ENCODE results near the gene DLEC1.
"Not testable (repeated sequence)": the region's sequence is repeated elsewhere in the genome, so short reads cannot be mapped to it uniquely, and the experiment has no call there.

The DLEC1 gene

GRCh38 chr3:38127611-38128302, 88.7 kb downstream of the DLEC1 start:
- Mint-ChIP-seq H3K9me3 (no peaks in the 10 kb centered on the region), H3K4me1 (peaks cover 6% of the 10 kb centered on the region), H3K36me3 (ENCODE audit: low read depth) (peaks cover 39% of the 10 kb centered on the region), H3K27ac (no peak overlapping the region), H3K27me3 (no peaks in the 10 kb centered on the region), H3K4me3 (no peak overlapping the region)
- ATAC-seq, result no peak
- no peak for DNase-seq

- Mint-ChIP-seq H3K36me3 (ENCODE audit: low read depth) (peaks cover 39% of the 10 kb centered on the region), H3K27ac (no peak overlapping the region)
- no peak for ATAC-seq
These were observed 89.3 kb downstream of the DLEC1 start for GRCh38 chr3:38128303-38128655.

GRCh38 chr3:38129058-38129457, 90.0 kb downstream of the DLEC1 start:
- peaks cover 39% of the 10 kb centered on the region for H3K36me3 Mint-ChIP-seq (ENCODE audit: low read depth)
- no peaks in the 10 kb centered on the region for H3K27me3 Mint-ChIP-seq
- no peak overlapping the region for H3K4me3 Mint-ChIP-seq
- DNase-seq (no peak), ATAC-seq (no peak)
- no peak overlapping the region for H3K27ac Mint-ChIP-seq
- H3K4me1 Mint-ChIP-seq, result no peaks in the 10 kb centered on the region
- no peaks in the 10 kb centered on the region for H3K9me3 Mint-ChIP-seq

More at GRCh38 chr3:38128303-38128655, 89.3 kb downstream of the DLEC1 start:
- DNase-seq, result peak; percentile 0
- Mint-ChIP-seq H3K4me3 (no peak overlapping the region), H3K27me3 (no peaks in the 10 kb centered on the region), H3K9me3 (no peaks in the 10 kb centered on the region), H3K4me1 (peaks cover 1% of the 10 kb centered on the region)

- peaks cover 36% of the 10 kb centered on the region for H3K36me3 Mint-ChIP-seq (ENCODE audit: low read depth)
- H3K9me3 Mint-ChIP-seq, result no peaks in the 10 kb centered on the region
- ATAC-seq, result no peak
- no peak overlapping the region for H3K4me3 Mint-ChIP-seq
- no peak overlapping the region for H3K27ac Mint-ChIP-seq
- DNase-seq, result no peak
- H3K4me1 Mint-ChIP-seq, result peaks cover 12% of the 10 kb centered on the region
- no peaks in the 10 kb centered on the region for H3K27me3 Mint-ChIP-seq
These were observed 91.6 kb downstream of the DLEC1 start for GRCh38 chr3:38130631-38131065.

- H3K27me3 Mint-ChIP-seq, result no peaks in the 10 kb centered on the region
- H3K4me3 Mint-ChIP-seq, result no peak overlapping the region
- no peaks in the 10 kb centered on the region for H3K9me3 Mint-ChIP-seq
- peaks cover 40% of the 10 kb centered on the region for H3K36me3 Mint-ChIP-seq (ENCODE audit: low read depth)
- ATAC-seq (no peak), DNase-seq (peak; percentile 42)
- no peak overlapping the region for H3K27ac Mint-ChIP-seq
- peaks cover 19% of the 10 kb centered on the region for H3K4me1 Mint-ChIP-seq
These were observed 92.8 kb downstream of the DLEC1 start for GRCh38 chr3:38131621-38132369.

GRCh38 chr3:38133209-38133556, 94.2 kb downstream of the DLEC1 start:
- ATAC-seq (no peak), DNase-seq (no peak)
- H3K27me3 Mint-ChIP-seq, result no peaks in the 10 kb centered on the region
- H3K27ac Mint-ChIP-seq, result peak overlapping the region; percentile 6
- no peak overlapping the region for H3K4me3 Mint-ChIP-seq
- peaks cover 34% of the 10 kb centered on the region for H3K36me3 Mint-ChIP-seq (ENCODE audit: low read depth)
- no peaks in the 10 kb centered on the region for H3K9me3 Mint-ChIP-seq
- H3K4me1 Mint-ChIP-seq, result peaks cover 32% of the 10 kb centered on the region

- no peaks in the 10 kb centered on the region for H3K9me3 Mint-ChIP-seq
- peaks cover 34% of the 10 kb centered on the region for H3K36me3 Mint-ChIP-seq (ENCODE audit: low read depth)
- H3K27me3 Mint-ChIP-seq, result no peaks in the 10 kb centered on the region
- no peak overlapping the region for H3K27ac Mint-ChIP-seq
- H3K4me3 Mint-ChIP-seq, result no peak overlapping the region
- peaks cover 34% of the 10 kb centered on the region for H3K4me1 Mint-ChIP-seq
- no peak for DNase-seq
- no peak for ATAC-seq
These were observed 94.8 kb downstream of the DLEC1 start for GRCh38 chr3:38133557-38134405.

- H3K27ac Mint-ChIP-seq, H3K27me3 Mint-ChIP-seq, DNase-seq, H3K9me3 Mint-ChIP-seq, ATAC-seq: not testable (repeated sequence)
- Mint-ChIP-seq H3K4me3 (peak overlapping the region; percentile 94), H3K36me3 (ENCODE audit: low read depth) (peaks cover 31% of the 10 kb centered on the region), H3K4me1 (peaks cover 38% of the 10 kb centered on the region)
These were observed 95.6 kb downstream of the DLEC1 start for GRCh38 chr3:38134517-38135143.

GRCh38 chr3:38135621-38136277, 96.7 kb downstream of the DLEC1 start:
- Mint-ChIP-seq H3K4me1 (peaks cover 49% of the 10 kb centered on the region), H3K36me3 (ENCODE audit: low read depth) (peaks cover 29% of the 10 kb centered on the region)
- DNase-seq, result peak; percentile 4

GRCh38 chr3:38136393-38136776, 97.4 kb downstream of the DLEC1 start:
- no peaks in the 10 kb centered on the region for H3K27me3 Mint-ChIP-seq
- peaks cover 30% of the 10 kb centered on the region for H3K36me3 Mint-ChIP-seq (ENCODE audit: low read depth)
- H3K4me1 Mint-ChIP-seq, result peaks cover 54% of the 10 kb centered on the region
- ATAC-seq (no peak), DNase-seq (peak; percentile 36)
- no peaks in the 10 kb centered on the region for H3K9me3 Mint-ChIP-seq
- peak overlapping the region; percentile 88 for H3K27ac Mint-ChIP-seq
- H3K4me3 Mint-ChIP-seq, result peak overlapping the region; percentile 94

More at GRCh38 chr3:38135621-38136277, 96.7 kb downstream of the DLEC1 start:
- not testable (repeated sequence) for H3K27me3 Mint-ChIP-seq, ATAC-seq, H3K9me3 Mint-ChIP-seq
- Mint-ChIP-seq H3K4me3 (peak overlapping the region; percentile 94), H3K27ac (peak overlapping the region; percentile 88)

- DNase-seq (peak; percentile 99), ATAC-seq (peak; percentile 94)
- peaks cover 30% of the 10 kb centered on the region for H3K36me3 Mint-ChIP-seq (ENCODE audit: low read depth)
- H3K27ac Mint-ChIP-seq, result peak within 1 kb of the TSS; percentile 97
- H3K4me3 Mint-ChIP-seq, result peak within 1 kb of the TSS; percentile 94
- H3K27me3 Mint-ChIP-seq, result no peaks in the 10 kb centered on the region
- H3K4me1 Mint-ChIP-seq, result peaks cover 56% of the 10 kb centered on the region
- H3K9me3 Mint-ChIP-seq, result no peaks in the 10 kb centered on the region
These were observed 98.0 kb downstream of the DLEC1 start, which contains the start of gene ACAA1 for GRCh38 chr3:38136777-38137614. TSS of gene ACAA1 (minus strand) at chr3:38137127. CDS start at chr3:38137035, 92 bp downstream.

GRCh38 chr3:38137615-38138348, 98.8 kb downstream of the DLEC1 start:
- Mint-ChIP-seq H3K27me3 (no peaks in the 10 kb centered on the region), H3K4me3 (peak overlapping the region; percentile 94), H3K27ac (peak overlapping the region; percentile 97), H3K4me1 (peaks cover 57% of the 10 kb centered on the region), H3K36me3 (ENCODE audit: low read depth) (peaks cover 32% of the 10 kb centered on the region), H3K9me3 (no peaks in the 10 kb centered on the region)
- DNase-seq, result peak; percentile 48
- no peak for ATAC-seq

Data from activated naive CD8-positive, alpha-beta T cell treated with anti-CD3 and anti-CD28 coated beads, Interleukin-2, amount 50 U/mL, for 24 hours (primary cell).